Right lobe of liver (tissue), 6 donors: ENCODE measurements around the gene GARIN6. TPM values are rescaled to one million over a fixed set of nuclear protein-coding genes. Genes with fewer than 3 reads are reported as not detected.

Source experiments
- ATAC-seq, 4 donors: fragments of 200-7000 bp; cut with Tn5 transposase; one replicate each; pipeline ENCODE4 v1.9.1; 2020; ENCODE audit warnings: mild to moderate bottlenecking in 4 of 4, moderate library complexity in 4 of 4
- DNase-seq, 3 donors: peaks; one replicate each; pipeline ENCODE4 v3.0.0-alpha.2; 2020
- H3K27ac ChIP-seq, 3 donors: fragments of 200-600 bp; one replicate each; pipeline ENCODE4 v1.8.0; 2022
- H3K27me3 ChIP-seq, 2 donors: fragments of 200-600 bp; one replicate each; pipeline ENCODE4 v1.8.0; 2022
- H3K36me3 ChIP-seq, 4 donors: fragments of 200-600 bp; sonication (generic) in 1 of 4; one replicate each; pipeline versions ENCODE4 v1.5.1 to v1.8.0; 2017 to 2022; ENCODE audit warnings: control low read depth in 1 of 4
- H3K4me1 ChIP-seq, 4 donors: fragments of 200-600 bp; sonication (generic) in 1 of 4; one replicate each; pipeline versions ENCODE4 v1.5.1 to v1.8.0; 2017 to 2022; ENCODE audit warnings: control low read depth in 1 of 4
- H3K4me3 ChIP-seq, 3 donors: fragments of 200-600 bp; one replicate each; pipeline ENCODE4 v1.8.0; 2022
- H3K9me3 ChIP-seq, 4 donors: fragments of 200-600 bp; sonication (generic) in 1 of 4; one replicate each; pipeline versions ENCODE4 v1.5.1 to v1.8.0; 2017 to 2022; ENCODE audit warnings: control low read depth in 1 of 4
- CTCF ChIP-seq, 4 donors: fragments of 200-600 bp in 3 of 4; fragments of 450-650 bp in 1 of 4; IDR thresholded peaks; one replicate each; pipeline versions ENCODE4 v1.5.1 to v1.8.0; 2016 to 2022; ENCODE audit warnings: antibody characterized with exemption in 4 of 4, mild to moderate bottlenecking in 2 of 4
- POLR2A ChIP-seq: fragments of 450-650 bp; IDR thresholded peaks from one replicate; pipeline ENCODE4 v1.6.1; 2017; ENCODE audit warnings: antibody characterized with exemption, mild to moderate bottlenecking
- WGBS: methylation state at CpG from one replicate; pipeline ENCODE4 v1.1.6; 2018; ENCODE audit warnings: low coverage, low lambda C conversion rate; ENCODE audit not compliant: insufficient coverage; ENCODE audit errors: missing lambda C conversion rate; 5-methylcytosine and 5-hydroxymethylcytosine counted together
- intact Hi-C, 2 donors: fragments of 100-400 bp; cut with DNase I; formaldehyde crosslinking; loops; one replicate each; pipeline versions ENCODE4 v1.11.2 to v1.14.1; 2022
- total RNA-seq, 6 experiments: library from RNA; depleted of rRNA in 2 of 6; stranded (reverse); fragments of >200 nt in 2 of 6; fragmentation: NEBNext Ultra II Directional in 3 of 6; extraction: Animal tissue kit (Norgen Biotek cat#: 25700) in 3 of 6; gene quantifications; one replicate each; pipeline versions ENCODE4 v1.1.0 to v1.2.4, GENCODE V29; 2016 to 2023
- donor health status: DM: no; HTN: yes; CAD: no.
- donor health status: DM: no; HTN: no; CAD: no.
- donor health status: DM: no; HTN: no; CAD: no.
- donor health status: DM: no; HTN: yes; CAD: no.
- donor health status: DM: no; HTN: yes; CAD: no.

GARIN6 gene
- total RNA-seq, 6 experiments from 2014 or later, result not detected

- Histone ChIP-seq H3K27ac (no peak overlapping the region), H3K36me3 (no peaks in the 10 kb centered on the region), H3K4me1 (no peaks in the 10 kb centered on the region), H3K9me3 (no peaks in the 10 kb centered on the region), H3K4me3 (no peak overlapping the region), H3K27me3 (no peaks in the 10 kb centered on the region)
- WGBS, result 56% methylated on average over 2 of the region's 2 CpGs
- TF ChIP-seq CTCF (IDR thresholded peaks at IDR 0.05) (no peak), POLR2A (no peak)
- no peak for ATAC-seq
- DNase-seq, result no peak
- intact Hi-C loops, result no loop called here
These were observed 20.1 kb upstream of the GARIN6 start for GRCh38 chr12:99627459-99627858.

- H3K4me3 ChIP-seq, result no peak overlapping the region
- ATAC-seq, result no peak
- TF ChIP-seq POLR2A, result no peak
- no peak for TF ChIP-seq CTCF (IDR thresholded peaks at IDR 0.05)
These were observed 2.9 kb upstream of the GARIN6 start for GRCh38 chr12:99644629-99645028.

GRCh38 chr12:99648183-99648582 lies 630 bp downstream of the GARIN6 start:
- intact Hi-C loops, result no loop called here
- Histone ChIP-seq H3K4me1 (no peaks in the 10 kb centered on the region), H3K4me3 (no peak overlapping the region), H3K27ac (no peak overlapping the region), H3K36me3 (no peaks in the 10 kb centered on the region), H3K27me3 (no peaks in the 10 kb centered on the region), H3K9me3 (no peaks in the 10 kb centered on the region)
- DNase-seq (no peak), ATAC-seq (no peak)
- TF ChIP-seq POLR2A, result no peak
- no peak for TF ChIP-seq CTCF (IDR thresholded peaks at IDR 0.05)
- WGBS, result 83% methylated on average over 7 of the region's 14 CpGs

More at GRCh38 chr12:99644629-99645028, 2.9 kb upstream of the GARIN6 start:
- DNase-seq, result no peak
- Histone ChIP-seq H3K27ac (no peak overlapping the region), H3K27me3 (no peaks in the 10 kb centered on the region), H3K9me3 (no peaks in the 10 kb centered on the region), H3K4me1 (no peaks in the 10 kb centered on the region), H3K36me3 (no peaks in the 10 kb centered on the region)
- 65% methylated on average over 2 of the region's 2 CpGs for WGBS
- intact Hi-C loops, result no loop called here

- Histone ChIP-seq H3K36me3 (no peaks in the 10 kb centered on the region), H3K4me3 (no peak overlapping the region), H3K27me3 (no peaks in the 10 kb centered on the region), H3K4me1 (no peaks in the 10 kb centered on the region), H3K9me3 (no peaks in the 10 kb centered on the region), H3K27ac (no peak overlapping the region)
- TF ChIP-seq CTCF (IDR thresholded peaks at IDR 0.05) (no peak), POLR2A (no peak)
- WGBS, result no CpG with 5 or more reads among the region's 1 CpG
- ATAC-seq, result no peak
- no peak for DNase-seq
- intact Hi-C loops, result no loop called here
These were observed 2.0 kb downstream of the GARIN6 start for GRCh38 chr12:99649551-99649950.

DNA sequence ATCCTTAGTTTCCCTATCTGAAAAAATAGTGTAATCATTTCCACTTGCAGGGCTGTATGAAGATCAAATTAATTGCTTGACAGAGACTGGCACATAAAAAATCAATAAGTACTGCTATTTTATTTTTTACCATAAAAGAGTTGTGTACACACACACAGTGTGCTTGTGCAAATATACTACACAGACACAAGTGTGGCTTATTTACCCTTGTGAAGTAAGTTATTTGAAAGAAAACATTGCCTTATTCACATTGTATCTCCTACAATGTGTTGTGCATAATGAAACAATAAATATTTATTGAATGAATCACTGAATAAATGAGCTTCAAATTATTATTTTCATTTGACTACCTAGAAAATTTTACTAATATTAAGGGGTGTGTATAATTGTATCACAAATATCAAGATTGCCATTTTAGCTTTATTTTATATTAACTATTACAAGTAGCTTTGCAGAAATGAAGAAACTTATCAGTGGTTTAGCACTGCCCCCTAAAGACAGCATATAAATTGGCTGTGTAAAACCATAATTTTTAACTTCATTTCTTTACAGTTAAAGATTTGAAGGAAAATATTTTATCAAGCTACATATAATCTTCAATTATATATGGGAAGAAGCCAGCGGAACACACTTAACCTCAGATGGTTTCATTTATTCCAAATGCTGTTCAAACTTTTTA lies 11.3 kb downstream of the GARIN6 start:
- no peak overlapping the region for H3K27ac ChIP-seq
- ATAC-seq (no peak), DNase-seq (no peak)
- no peak overlapping the region for H3K4me3 ChIP-seq
- intact Hi-C loops, result no loop called here
- H3K36me3 ChIP-seq, result no peaks in the 10 kb centered on the region
- H3K9me3 ChIP-seq, result no peaks in the 10 kb centered on the region
- H3K4me1 ChIP-seq, result no peaks in the 10 kb centered on the region
- H3K27me3 ChIP-seq, result no peaks in the 10 kb centered on the region
- WGBS, result 48% methylated on average over 1 of the region's 1 CpG
- TF ChIP-seq POLR2A (no peak), CTCF (IDR thresholded peaks at IDR 0.05) (peak in 2 of 4 donors; percentile 15 to 24)
